GM12872 (cell line): ENCODE data around the gene TOP2A.

Experiments
- TF ChIP-seq, protein P1 (sequence below): IDR thresholded peaks from 3 replicates; pipeline ENCODE4 v1.5.1; 2011; ENCODE audit warnings: low read depth, mild to moderate bottlenecking, low read length, moderate library complexity; ENCODE audit not compliant: insufficient read depth

Gene TOP2A

DNA sequence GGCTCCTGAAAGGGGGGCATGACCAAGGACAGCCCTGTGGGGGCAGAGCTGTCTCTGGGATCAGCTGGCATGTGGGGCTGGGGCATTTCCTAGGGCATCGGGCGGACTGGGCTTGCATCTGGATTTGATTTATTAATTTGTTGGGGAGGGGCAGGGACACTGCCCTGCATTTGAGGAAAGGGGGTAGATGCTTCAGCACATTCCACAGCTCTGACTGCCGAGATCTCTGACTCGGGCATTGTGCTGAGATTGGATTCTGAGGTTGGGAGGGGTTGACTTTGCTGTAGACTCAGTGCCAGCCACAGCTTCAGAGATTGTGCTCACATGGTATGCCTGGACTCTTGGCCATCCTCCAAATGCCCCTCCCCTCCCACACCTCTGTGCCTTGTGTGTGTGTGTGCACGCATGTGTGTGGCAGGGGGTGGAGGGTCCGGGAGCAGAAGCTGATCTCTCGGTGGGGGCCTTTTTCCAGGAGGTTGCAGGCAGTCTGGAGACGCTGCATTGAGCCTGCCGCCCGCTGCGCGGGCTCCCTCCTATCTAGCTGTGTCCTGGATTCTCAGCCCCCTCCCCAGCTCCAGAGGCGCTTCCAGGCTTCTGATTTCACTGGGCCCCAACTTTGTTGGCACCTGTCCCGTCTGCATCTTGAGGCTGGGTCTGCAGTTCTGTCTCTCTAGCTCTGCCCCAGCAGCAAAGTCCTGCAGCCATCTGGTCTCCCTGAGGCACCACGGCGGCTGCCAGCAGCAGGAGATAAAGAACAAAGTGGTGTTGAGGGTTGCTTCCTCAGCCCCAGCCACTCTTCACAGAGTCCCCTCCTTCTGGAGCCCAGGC lies 40.5 kb upstream of the TOP2A start:
- TF ChIP-seq, protein P1, sequence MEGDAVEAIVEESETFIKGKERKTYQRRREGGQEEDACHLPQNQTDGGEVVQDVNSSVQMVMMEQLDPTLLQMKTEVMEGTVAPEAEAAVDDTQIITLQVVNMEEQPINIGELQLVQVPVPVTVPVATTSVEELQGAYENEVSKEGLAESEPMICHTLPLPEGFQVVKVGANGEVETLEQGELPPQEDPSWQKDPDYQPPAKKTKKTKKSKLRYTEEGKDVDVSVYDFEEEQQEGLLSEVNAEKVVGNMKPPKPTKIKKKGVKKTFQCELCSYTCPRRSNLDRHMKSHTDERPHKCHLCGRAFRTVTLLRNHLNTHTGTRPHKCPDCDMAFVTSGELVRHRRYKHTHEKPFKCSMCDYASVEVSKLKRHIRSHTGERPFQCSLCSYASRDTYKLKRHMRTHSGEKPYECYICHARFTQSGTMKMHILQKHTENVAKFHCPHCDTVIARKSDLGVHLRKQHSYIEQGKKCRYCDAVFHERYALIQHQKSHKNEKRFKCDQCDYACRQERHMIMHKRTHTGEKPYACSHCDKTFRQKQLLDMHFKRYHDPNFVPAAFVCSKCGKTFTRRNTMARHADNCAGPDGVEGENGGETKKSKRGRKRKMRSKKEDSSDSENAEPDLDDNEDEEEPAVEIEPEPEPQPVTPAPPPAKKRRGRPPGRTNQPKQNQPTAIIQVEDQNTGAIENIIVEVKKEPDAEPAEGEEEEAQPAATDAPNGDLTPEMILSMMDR: no peak

DNA sequence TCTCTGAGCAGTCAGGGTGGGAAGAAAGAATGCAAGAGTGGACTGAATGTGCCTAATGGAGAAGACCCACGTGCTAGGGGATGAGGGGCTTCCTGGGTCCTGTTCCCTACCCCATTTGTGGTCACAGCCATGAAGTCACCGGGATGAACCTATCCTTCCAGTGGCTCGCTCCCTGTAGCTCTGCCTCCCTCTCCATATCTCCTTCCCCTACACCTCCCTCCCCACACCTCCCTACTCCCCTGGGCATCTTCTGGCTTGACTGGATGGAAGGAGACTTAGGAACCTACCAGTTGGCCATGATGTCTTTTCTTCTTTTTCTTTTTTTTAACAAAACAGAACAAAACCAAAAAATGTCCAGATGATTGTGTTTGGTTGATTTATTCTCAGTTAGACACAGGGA lies 39.7 kb upstream of the TOP2A start:
- TF ChIP-seq, protein P1: no peak

DNA sequence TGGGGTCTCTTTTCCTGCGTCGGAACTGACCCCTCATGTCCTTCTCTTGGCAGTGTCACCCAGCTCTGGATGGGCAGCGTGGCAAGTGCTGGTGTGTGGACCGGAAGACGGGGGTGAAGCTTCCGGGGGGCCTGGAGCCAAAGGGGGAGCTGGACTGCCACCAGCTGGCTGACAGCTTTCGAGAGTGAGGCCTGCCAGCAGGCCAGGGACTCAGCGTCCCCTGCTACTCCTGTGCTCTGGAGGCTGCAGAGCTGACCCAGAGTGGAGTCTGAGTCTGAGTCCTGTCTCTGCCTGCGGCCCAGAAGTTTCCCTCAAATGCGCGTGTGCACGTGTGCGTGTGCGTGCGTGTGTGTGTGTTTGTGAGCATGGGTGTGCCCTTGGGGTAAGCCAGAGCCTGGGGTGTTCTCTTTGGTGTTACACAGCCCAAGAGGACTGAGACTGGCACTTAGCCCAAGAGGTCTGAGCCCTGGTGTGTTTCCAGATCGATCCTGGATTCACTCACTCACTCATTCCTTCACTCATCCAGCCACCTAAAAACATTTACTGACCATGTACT lies 38.8 kb upstream of the TOP2A start:
- TF ChIP-seq, protein P1: no peak

DNA sequence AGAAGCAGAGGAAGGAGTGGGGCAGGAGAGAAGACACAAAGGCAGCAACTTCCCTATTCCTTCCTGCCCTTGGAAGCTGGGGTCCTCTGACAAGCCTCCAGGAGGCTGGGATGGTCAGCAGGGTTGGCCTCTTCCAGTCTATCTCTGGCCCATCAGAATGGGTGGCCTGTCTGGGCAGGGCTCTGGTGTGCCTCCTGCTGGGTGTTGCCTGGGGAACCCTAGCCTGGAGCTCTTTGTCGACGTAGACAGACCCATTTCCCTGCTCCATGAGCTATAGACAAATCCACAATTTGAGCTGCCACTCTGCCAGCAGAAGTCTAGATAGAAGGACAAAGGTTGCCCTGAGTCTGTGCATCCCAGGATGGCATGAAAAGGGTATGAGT lies 36.9 kb upstream of the TOP2A start:
- TF ChIP-seq, protein P1: no peak

DNA sequence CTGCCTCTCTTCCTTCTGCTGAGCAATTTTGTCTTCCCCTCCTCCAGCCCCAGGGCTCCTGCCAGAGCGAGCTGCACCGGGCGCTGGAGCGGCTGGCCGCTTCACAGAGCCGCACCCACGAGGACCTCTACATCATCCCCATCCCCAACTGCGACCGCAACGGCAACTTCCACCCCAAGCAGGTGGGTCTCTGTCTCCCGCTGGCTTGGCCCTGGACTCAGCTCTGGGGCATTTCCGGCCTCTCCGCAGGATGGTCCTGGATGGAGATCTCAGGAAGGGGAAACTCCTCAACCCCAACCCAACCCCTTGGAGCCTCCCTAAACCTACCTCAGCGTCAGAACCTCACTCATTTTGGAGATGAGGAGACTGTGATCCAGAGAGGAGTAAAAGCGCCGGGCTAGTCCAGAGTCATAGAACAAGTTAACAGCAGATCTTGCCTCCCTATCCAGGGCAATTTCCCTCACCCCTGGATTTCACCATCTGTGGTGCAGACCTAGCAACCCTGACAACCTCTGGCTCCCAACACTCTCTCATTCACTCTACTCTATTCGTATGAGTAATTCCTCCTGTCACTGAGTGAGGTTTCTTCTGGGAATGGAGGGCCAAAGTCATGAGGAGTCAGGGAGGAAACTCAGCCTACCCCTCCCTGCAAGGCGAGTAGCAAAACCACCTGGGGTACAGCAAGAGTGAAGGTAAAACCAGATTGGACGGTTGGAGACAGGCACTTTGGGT lies 36.4 kb upstream of the TOP2A start:
- TF ChIP-seq, protein P1: no peak

DNA sequence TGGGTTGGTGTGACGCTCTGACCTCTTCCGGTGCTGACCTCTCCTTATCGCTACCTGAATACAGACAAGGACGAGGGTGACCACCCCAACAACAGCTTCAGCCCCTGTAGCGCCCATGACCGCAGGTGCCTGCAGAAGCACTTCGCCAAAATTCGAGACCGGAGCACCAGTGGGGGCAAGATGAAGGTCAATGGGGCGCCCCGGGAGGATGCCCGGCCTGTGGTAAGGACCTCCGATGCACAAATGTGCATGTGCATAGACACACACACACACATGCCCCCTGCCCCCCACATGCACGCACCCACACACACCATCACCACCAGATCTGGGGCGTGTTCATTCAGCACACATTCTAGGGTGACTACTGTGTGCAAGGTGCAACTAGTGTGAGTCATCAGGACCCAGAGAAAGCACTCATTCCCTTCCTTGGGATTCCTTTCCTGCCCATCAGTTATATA lies 35.3 kb upstream of the TOP2A start:
- TF ChIP-seq, protein P1: no peak

DNA sequence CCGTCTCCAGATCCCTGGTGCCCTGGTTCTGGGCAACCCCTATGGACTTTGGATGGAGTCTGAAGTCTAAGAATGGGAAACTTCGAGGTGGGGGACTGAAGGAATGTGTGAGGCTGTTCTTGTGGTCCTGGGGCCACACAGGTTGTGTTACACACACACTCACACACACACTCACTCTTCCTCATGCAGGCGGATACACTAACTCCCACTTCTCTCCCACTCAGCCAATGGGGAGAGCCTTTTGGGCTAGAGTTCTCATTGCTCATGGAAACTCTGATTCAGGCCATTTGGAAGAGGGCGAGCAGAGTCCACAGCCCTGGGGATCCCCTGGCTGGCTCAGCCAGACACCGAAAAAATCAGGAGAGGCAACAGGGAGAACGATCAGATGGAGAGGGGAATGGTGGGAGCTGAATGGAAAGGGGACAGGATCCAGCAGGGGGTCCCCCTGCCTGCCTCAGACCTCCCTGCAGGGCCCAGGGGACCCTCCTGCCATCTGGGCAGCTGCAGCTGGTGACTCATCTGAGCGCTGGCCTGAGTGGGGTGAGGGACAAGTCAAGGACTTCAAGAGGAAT lies 34.6 kb upstream of the TOP2A start:
- TF ChIP-seq, protein P1: no peak
